Prostate gland (tissue), 2 donors: Measurements from ENCODE around the gene PALLD.

Source experiments
- POLR2A ChIP-seq: fragments of 450-650 bp; IDR thresholded peaks from one replicate; pipeline ENCODE4 v1.6.1; 2016; ENCODE audit warnings: antibody characterized with exemption, mild to moderate bottlenecking
- POLR2AphosphoS5 ChIP-seq: sonication (generic); formaldehyde crosslinking; IDR thresholded peaks from one replicate; pipeline ENCODE4 v1.6.1; 2017; ENCODE audit warnings: antibody characterized with exemption
- TF ChIP-seq, protein P1 (sequence below), 4 experiments: fragments of 200-600 bp in 2 of 4; fragments of 450-650 bp in 2 of 4; sonication (generic) in 2 of 4; IDR thresholded peaks; 1 replicate in 3 of 4; 2 replicates in 1 of 4; pipeline ENCODE4 v1.5.1; 2016 to 2019; ENCODE audit warnings: antibody characterized with exemption in 4 of 4, mild to moderate bottlenecking in 2 of 4, moderate library complexity in 2 of 4

DNA sequence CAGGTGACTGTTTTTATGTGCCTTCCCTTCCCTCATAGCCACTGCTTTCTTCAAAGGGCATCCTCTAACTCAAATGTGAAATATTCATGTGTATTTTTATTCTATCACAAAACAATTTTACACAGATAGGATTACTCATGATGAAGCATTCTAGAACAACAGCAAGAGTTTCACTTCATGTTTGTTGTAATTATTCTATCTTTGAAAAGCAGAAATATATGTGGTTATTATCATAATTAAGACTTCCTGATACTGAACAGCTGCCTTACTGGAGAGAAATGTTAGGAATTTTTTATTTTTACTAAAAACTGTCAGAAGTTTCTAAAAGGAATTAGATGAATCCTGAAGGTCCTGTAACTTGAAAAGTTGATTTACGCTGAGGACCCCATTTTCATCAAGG lies 229.1 kb downstream of the PALLD start:
- TF ChIP-seq, protein P1, sequence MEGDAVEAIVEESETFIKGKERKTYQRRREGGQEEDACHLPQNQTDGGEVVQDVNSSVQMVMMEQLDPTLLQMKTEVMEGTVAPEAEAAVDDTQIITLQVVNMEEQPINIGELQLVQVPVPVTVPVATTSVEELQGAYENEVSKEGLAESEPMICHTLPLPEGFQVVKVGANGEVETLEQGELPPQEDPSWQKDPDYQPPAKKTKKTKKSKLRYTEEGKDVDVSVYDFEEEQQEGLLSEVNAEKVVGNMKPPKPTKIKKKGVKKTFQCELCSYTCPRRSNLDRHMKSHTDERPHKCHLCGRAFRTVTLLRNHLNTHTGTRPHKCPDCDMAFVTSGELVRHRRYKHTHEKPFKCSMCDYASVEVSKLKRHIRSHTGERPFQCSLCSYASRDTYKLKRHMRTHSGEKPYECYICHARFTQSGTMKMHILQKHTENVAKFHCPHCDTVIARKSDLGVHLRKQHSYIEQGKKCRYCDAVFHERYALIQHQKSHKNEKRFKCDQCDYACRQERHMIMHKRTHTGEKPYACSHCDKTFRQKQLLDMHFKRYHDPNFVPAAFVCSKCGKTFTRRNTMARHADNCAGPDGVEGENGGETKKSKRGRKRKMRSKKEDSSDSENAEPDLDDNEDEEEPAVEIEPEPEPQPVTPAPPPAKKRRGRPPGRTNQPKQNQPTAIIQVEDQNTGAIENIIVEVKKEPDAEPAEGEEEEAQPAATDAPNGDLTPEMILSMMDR (IDR thresholded peaks at IDR 0.05) = no peak
- no peak for TF ChIP-seq POLR2AphosphoS5
- TF ChIP-seq POLR2A = no peak
